K562 (cell line): ENCODE data around the gene IGF2BP1. TPM values are rescaled to one million over a fixed set of nuclear protein-coding genes. Genes with fewer than 3 reads are reported as not detected.
A peak's percentile ranks its signal among the peaks of the same experiment; 100 is the strongest.

Source experiments
- CC2D1A ChIP-seq: fragments of 450-650 bp; IDR thresholded peaks from 2 replicates; pipeline ENCODE4 v1.6.1; 2017; ENCODE audit warnings: mild to moderate bottlenecking
- HOMEZ ChIP-seq: fragments of 250-450 bp; sonication (Bioruptor Pico); IDR thresholded peaks from 2 replicates; pipeline ENCODE4 v1.4.0; 2020; ENCODE audit warnings: mild to moderate bottlenecking, moderate library complexity
- NR4A1 ChIP-seq, 2 experiments: fragments of 250-450 bp in 1 of 2; fragments of 450-650 bp in 1 of 2; sonication (Bioruptor Pico) in 1 of 2; IDR thresholded peaks; 2 replicates each; pipeline versions ENCODE4 v1.4.0 to v1.6.1; 2016 to 2020; ENCODE audit warnings: mild to moderate bottlenecking in 2 of 2, missing compliant biosample characterization in 1 of 2, missing genetic modification characterization in 1 of 2, moderate library complexity in 1 of 2
- PHB2 ChIP-seq: fragments of 450-650 bp; IDR thresholded peaks from 2 replicates; pipeline ENCODE4 v1.6.1; 2017; ENCODE audit warnings: low read depth
- RAD21 ChIP-seq, 2 experiments: fragments of 250-450 bp in 1 of 2; fragments of 450-650 bp in 1 of 2; sonication (Bioruptor Pico) in 1 of 2; formaldehyde crosslinking in 1 of 2; IDR thresholded peaks in 1 of 2; conservative IDR thresholded peaks in 1 of 2; 2 replicates each; pipeline versions ENCODE4 v1.4.0 to v1.8.0; 2020 to 2022; ENCODE audit warnings: mild to moderate bottlenecking in 2 of 2, moderate library complexity in 1 of 2
- RUNX1 ChIP-seq: sonication (generic); IDR thresholded peaks from 2 replicates; pipeline ENCODE4 v1.6.1; 2016; ENCODE audit warnings: antibody characterized with exemption, low read depth
- SIX5 ChIP-seq, 2 experiments: IDR thresholded peaks; 2 replicates each; pipeline ENCODE4 v1.6.1; 2011; ENCODE audit warnings: low read length in 2 of 2, borderline replicate concordance in 1 of 2, low read depth in 1 of 2, mild to moderate bottlenecking in 1 of 2, moderate library complexity in 1 of 2; ENCODE audit not compliant: insufficient read depth in 1 of 2
- TEAD4 ChIP-seq, 2 experiments: sonication (generic) in 1 of 2; formaldehyde crosslinking in 1 of 2; IDR thresholded peaks; 2 replicates each; pipeline versions ENCODE4 v1.6.1 to v1.8.0; 2012 to 2022; ENCODE audit warnings: borderline replicate concordance in 1 of 2, inconsistent platforms in 1 of 2, low read length in 1 of 2, mild to moderate bottlenecking in 1 of 2, missing genetic modification reagents in 1 of 2
- ZNF780A ChIP-seq: fragments of 250-450 bp; sonication (Bioruptor Pico); IDR thresholded peaks from 2 replicates; pipeline ENCODE4 v1.5.0; 2021; ENCODE audit warnings: mild to moderate bottlenecking
- polyA plus RNA-seq, 8 experiments: library from polyadenylated mRNA; depleted of rRNA in 4 of 8; stranded (reverse) in 5 of 8; unstranded in 3 of 8; fragments of >200 nt; fragmentation: Nextera tagmentation in 2 of 8; fragmentation: Illumina TruSeq in 1 of 8; extraction: Ambion mirVana in 2 of 8; extraction: Trizol in 1 of 8; gene quantifications; 2 replicates each; pipeline versions ENCODE4 v1.2.1 to v1.2.3, GENCODE V29; 2011 to 2014; ENCODE audit warnings: inconsistent platforms in 1 of 8, missing spikeins in 1 of 8
- total RNA-seq, 7 experiments: library from RNA; depleted of rRNA in 6 of 7; stranded (reverse); fragments of >200 nt in 6 of 7; fragmentation: Illumina TruSeq in 2 of 7; extraction: Trizol in 2 of 7; gene quantifications; 2 replicates each; pipeline versions ENCODE4 v1.2.1 to v1.2.3, GENCODE V29; 2011 to 2021; ENCODE audit warnings: low replicate concordance in 1 of 7
- TF ChIP-seq, protein P1 (sequence below), 2 experiments: fragments of 450-650 bp; formaldehyde crosslinking in 1 of 2; IDR thresholded peaks; 2 replicates each; pipeline versions ENCODE4 v1.4.0 to v1.6.1; 2014 to 2020; ENCODE audit warnings: mild to moderate bottlenecking in 2 of 2, borderline replicate concordance in 1 of 2, low read depth in 1 of 2
- TF ChIP-seq, protein P2 (sequence below): fragments of 250-450 bp; sonication (Bioruptor Pico); IDR thresholded peaks from 2 replicates; pipeline ENCODE4 v1.9.0; 2021; ENCODE audit warnings: mild to moderate bottlenecking
- TF ChIP-seq, protein P3 (sequence below): fragments of 250-450 bp; sonication (Bioruptor Pico); IDR thresholded peaks from 2 replicates; pipeline ENCODE4 v1.4.0; 2020; ENCODE audit warnings: borderline replicate concordance

IGF2BP1 gene
- total and polyA plus RNA-seq, 9 of the 15 experiments (the other 6 are each of a cell fraction or from before 2014, with no cell fraction given), result 13.0 to 318 (median 53.6) TPM

DNA sequence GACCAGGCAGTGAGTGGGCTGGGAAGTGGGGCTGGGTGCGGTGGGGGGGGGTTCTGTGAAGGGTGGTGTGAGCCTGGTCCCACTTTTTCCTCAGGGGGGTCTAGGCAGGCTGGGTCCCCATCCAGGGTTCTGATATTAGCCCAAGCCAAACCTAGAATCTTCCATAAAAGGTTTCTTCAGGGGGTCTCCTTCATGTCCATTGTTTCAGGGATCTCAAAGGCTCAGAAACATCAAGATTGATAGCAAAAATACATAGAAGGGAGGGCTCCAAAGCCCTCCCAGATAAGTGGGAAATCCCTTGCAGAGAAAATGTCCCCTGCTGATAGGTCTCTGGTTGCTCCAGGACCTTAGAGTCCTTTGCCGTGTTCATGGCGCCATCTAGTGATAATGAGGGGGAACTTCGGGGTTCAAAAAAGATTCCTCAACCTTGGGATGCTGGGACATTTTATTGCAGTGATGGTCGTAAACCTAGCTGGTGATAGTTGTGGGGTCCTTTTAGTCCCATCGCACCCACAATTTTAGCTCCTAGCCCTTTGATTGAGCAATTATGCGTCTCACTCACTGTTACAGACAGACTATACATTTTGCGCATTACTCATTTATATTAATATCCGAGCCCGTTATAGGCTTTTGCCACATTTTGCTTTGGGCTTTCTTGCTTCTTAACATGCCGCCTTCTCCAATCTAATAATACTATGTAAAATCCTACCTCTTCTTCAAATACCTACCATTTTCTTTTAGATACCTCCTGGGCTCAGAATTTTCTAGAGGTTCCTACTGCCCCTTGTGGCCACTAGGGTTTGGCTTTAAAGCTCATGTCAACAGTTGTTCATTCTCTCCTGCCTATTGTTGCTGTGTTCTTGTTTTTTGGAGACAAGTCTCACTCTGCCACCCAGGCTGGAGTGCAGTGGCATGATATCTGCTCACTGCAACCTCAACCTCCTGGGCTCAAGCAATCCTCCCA lies 35.1 kb downstream of the IGF2BP1 start (continued):
- no peak for TF ChIP-seq NR4A1 (CRISPR knock-in tag; IDR thresholded peaks at IDR 0.05)
- no peak for TF ChIP-seq NR4A1 (tag; IDR thresholded peaks at IDR 0.05)
- no peak for TF ChIP-seq ZNF780A (CRISPR knock-in tag)
- peak; percentile 90 to 94 for TF ChIP-seq RAD21 (CRISPR knock-in tag; conservative IDR thresholded peaks at IDR 0.05 in 1 of 2, IDR thresholded peaks at IDR 0.05 in 1 of 2)
- TF ChIP-seq SIX5 (IDR thresholded peaks at IDR 0.05; ENCODE audit: borderline replicate concordance in 1 of 2, insufficient read depth in 1 of 2, low read depth in 1 of 2, low read length in 2 of 2), result no peak
- TF ChIP-seq CC2D1A, result peak; percentile 84
- TF ChIP-seq, protein P1, sequence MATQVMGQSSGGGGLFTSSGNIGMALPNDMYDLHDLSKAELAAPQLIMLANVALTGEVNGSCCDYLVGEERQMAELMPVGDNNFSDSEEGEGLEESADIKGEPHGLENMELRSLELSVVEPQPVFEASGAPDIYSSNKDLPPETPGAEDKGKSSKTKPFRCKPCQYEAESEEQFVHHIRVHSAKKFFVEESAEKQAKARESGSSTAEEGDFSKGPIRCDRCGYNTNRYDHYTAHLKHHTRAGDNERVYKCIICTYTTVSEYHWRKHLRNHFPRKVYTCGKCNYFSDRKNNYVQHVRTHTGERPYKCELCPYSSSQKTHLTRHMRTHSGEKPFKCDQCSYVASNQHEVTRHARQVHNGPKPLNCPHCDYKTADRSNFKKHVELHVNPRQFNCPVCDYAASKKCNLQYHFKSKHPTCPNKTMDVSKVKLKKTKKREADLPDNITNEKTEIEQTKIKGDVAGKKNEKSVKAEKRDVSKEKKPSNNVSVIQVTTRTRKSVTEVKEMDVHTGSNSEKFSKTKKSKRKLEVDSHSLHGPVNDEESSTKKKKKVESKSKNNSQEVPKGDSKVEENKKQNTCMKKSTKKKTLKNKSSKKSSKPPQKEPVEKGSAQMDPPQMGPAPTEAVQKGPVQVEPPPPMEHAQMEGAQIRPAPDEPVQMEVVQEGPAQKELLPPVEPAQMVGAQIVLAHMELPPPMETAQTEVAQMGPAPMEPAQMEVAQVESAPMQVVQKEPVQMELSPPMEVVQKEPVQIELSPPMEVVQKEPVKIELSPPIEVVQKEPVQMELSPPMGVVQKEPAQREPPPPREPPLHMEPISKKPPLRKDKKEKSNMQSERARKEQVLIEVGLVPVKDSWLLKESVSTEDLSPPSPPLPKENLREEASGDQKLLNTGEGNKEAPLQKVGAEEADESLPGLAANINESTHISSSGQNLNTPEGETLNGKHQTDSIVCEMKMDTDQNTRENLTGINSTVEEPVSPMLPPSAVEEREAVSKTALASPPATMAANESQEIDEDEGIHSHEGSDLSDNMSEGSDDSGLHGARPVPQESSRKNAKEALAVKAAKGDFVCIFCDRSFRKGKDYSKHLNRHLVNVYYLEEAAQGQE (IDR thresholded peaks at IDR 0.05; ENCODE audit: borderline replicate concordance), result peak; percentile 91
- TF ChIP-seq, protein P1 (CRISPR knock-in tag; IDR thresholded peaks at IDR 0.05; ENCODE audit: low read depth), result no peak
- TF ChIP-seq RUNX1, result no peak
- TF ChIP-seq HOMEZ (CRISPR knock-in tag), result no peak
- TF ChIP-seq TEAD4 (IDR thresholded peaks at IDR 0.05; ENCODE audit: low read length), result no peak
- no peak for TF ChIP-seq TEAD4 (CRISPR knock-in tag; IDR thresholded peaks at IDR 0.05; ENCODE audit: borderline replicate concordance)
- TF ChIP-seq, protein P2, sequence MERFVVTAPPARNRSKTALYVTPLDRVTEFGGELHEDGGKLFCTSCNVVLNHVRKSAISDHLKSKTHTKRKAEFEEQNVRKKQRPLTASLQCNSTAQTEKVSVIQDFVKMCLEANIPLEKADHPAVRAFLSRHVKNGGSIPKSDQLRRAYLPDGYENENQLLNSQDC (CRISPR knock-in tag), result no peak
- TF ChIP-seq, protein P3, sequence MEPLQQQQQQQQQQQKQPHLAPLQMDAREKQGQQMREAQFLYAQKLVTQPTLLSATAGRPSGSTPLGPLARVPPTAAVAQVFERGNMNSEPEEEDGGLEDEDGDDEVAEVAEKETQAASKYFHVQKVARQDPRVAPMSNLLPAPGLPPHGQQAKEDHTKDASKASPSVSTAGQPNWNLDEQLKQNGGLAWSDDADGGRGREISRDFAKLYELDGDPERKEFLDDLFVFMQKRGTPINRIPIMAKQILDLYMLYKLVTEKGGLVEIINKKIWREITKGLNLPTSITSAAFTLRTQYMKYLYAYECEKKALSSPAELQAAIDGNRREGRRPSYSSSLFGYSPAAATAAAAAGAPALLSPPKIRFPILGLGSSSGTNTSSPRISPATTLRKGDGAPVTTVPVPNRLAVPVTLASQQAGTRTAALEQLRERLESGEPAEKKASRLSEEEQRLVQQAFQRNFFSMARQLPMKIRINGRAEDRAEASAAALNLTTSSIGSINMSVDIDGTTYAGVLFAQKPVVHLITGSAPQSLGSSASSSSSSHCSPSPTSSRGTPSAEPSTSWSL, result no peak
- no peak for TF ChIP-seq PHB2
